Measurements from ENCODE around the gene MAMSTR.
"Not testable (repeated sequence)": the region's sequence is repeated elsewhere in the genome, so short reads cannot be mapped to it uniquely, and the experiment has no call there.

The MAMSTR gene

DNA sequence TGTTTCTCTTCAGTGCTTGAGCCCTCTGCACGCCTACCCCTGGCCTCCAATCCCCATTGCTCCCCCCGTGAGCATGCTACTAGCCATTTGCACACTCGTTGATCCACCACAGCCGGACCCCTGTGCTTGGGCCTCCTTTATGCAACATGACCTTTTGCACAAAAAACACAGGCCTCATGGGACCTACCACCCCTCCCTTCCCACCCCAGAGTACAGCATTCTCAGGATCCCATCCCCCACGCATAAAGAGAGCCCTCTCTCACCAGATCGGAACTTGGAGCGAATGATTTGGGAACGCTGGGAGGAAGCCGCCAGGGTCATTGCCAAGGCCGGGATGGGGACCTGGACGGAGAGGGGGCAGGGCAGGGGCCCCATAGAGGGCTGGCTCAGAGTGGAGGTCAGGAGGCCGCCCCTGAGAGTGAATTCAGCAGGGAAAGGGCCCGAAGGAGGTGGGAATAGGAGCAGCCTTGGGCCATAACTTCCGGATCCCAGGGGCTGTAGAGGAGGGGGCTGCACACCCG lies 754 bp downstream of the MAMSTR start:
- H3F3A ChIP-seq (ENCODE audit: control insufficient read depth, insufficient read depth), result peaks cover 3% of the 10 kb centered on the region; the same call in 1 of the 2 replicates
- H3K9me2 ChIP-seq (replicated peaks; ENCODE audit: control insufficient read depth, low read length), result no peaks in the 10 kb centered on the region
- no peaks in the 10 kb centered on the region for H4K20me1 ChIP-seq (ENCODE audit: control insufficient read depth, insufficient read depth, low read depth, low read length)
- TF ChIP-seq, protein P1, sequence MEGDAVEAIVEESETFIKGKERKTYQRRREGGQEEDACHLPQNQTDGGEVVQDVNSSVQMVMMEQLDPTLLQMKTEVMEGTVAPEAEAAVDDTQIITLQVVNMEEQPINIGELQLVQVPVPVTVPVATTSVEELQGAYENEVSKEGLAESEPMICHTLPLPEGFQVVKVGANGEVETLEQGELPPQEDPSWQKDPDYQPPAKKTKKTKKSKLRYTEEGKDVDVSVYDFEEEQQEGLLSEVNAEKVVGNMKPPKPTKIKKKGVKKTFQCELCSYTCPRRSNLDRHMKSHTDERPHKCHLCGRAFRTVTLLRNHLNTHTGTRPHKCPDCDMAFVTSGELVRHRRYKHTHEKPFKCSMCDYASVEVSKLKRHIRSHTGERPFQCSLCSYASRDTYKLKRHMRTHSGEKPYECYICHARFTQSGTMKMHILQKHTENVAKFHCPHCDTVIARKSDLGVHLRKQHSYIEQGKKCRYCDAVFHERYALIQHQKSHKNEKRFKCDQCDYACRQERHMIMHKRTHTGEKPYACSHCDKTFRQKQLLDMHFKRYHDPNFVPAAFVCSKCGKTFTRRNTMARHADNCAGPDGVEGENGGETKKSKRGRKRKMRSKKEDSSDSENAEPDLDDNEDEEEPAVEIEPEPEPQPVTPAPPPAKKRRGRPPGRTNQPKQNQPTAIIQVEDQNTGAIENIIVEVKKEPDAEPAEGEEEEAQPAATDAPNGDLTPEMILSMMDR (IDR thresholded peaks at IDR 0.05; ENCODE audit: low read depth, low read length, poor library complexity, severe bottlenecking), result no peak
- TF ChIP-seq EZH2phosphoT487 (IDR thresholded peaks at IDR 0.05; ENCODE audit: borderline replicate concordance, low read length), result no peak
- no peak overlapping the region for H3K4me3 ChIP-seq (ENCODE audit: low read length)
- peaks cover 7% of the 10 kb centered on the region for H3K79me2 ChIP-seq (ENCODE audit: control insufficient read depth, low read length)
- no peaks in the 10 kb centered on the region for H3K9me3 ChIP-seq (ENCODE audit: control insufficient read depth, insufficient read depth, low read length)
- peaks cover 29% of the 10 kb centered on the region for H3K4me1 ChIP-seq (ENCODE audit: control insufficient read depth, low read length)
- H3K36me3 ChIP-seq (ENCODE audit: control insufficient read depth, low read length), result no peaks in the 10 kb centered on the region
- no peak overlapping the region for H3K4me2 ChIP-seq (ENCODE audit: low read length)
- H3K27ac ChIP-seq (ENCODE audit: low read depth, low read length), result no peak overlapping the region
- no peaks in the 10 kb centered on the region for H3K27me3 ChIP-seq (ENCODE audit: control insufficient read depth, low read length)

- not testable (repeated sequence) for H3K4me2 ChIP-seq (ENCODE audit: low read length)
- H3K4me1 ChIP-seq (ENCODE audit: control insufficient read depth, low read length), result peaks cover 34% of the 10 kb centered on the region
Measured at GRCh38 chr19:48718106-48718505, 1.4 kb downstream of the MAMSTR start.

DNA sequence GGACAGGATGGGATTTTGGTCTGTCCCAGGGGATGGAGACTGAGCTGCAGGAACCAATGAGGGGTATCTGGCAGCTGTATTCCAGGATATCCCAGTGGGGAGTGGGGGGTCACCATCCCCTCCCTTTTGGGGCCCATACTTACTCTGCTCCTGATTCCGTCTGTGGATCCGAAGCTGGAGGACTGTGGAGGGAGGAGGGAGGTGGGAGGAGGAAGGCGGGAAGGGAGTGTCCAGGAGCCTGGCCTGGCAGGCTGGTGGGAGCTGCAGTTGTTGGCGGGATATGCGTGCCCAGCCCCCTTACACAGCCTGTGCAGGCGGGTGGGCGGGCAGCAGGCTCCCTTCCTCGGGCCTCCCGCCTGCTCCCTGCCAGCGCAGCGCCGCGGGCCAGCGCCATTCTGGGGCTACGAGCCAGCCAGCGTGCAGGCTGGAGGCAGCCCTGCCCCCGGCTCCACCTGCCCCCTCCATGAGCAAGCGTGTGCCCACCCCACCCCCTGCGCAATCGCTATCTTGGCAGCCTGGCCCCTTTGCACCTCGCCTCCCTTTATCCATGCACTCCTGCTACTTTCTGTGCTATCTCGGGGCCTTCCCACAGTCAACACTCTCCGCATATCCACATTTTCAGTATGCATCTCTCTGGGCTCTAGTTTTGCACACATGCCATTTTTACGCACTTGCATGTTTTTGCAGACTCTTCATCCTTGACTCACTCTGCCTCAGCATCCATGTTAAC lies 2.8 kb downstream of the MAMSTR start:
- Histone ChIP-seq H3K4me1 (ENCODE audit: control insufficient read depth, low read length) (peaks cover 37% of the 10 kb centered on the region), H3K27ac (ENCODE audit: low read depth, low read length) (no peak overlapping the region)

More at GRCh38 chr19:48718106-48718505, 1.4 kb downstream of the MAMSTR start:
- H3K27me3 ChIP-seq (ENCODE audit: control insufficient read depth, low read length); H3K9me3 ChIP-seq (ENCODE audit: control insufficient read depth, insufficient read depth, low read length); H3K36me3 ChIP-seq (ENCODE audit: control insufficient read depth, low read length); H3K27ac ChIP-seq (ENCODE audit: low read depth, low read length); H3K4me3 ChIP-seq (ENCODE audit: low read length); H4K20me1 ChIP-seq (ENCODE audit: control insufficient read depth, insufficient read depth, low read depth, low read length); H3K79me2 ChIP-seq (ENCODE audit: control insufficient read depth, low read length); H3F3A ChIP-seq (ENCODE audit: control insufficient read depth, insufficient read depth); H3K9me2 ChIP-seq (replicated peaks; ENCODE audit: control insufficient read depth, low read length): not testable (repeated sequence)

More for the DNA sequence above, 2.8 kb downstream of the MAMSTR start:
- Histone ChIP-seq H3K9me2 (replicated peaks; ENCODE audit: control insufficient read depth, low read length) (no peaks in the 10 kb centered on the region), H3K4me2 (ENCODE audit: low read length) (no peak overlapping the region), H3K4me3 (ENCODE audit: low read length) (no peak overlapping the region), H3K9me3 (ENCODE audit: control insufficient read depth, insufficient read depth, low read length) (no peaks in the 10 kb centered on the region), H3K36me3 (ENCODE audit: control insufficient read depth, low read length) (no peaks in the 10 kb centered on the region), H3F3A (ENCODE audit: control insufficient read depth, insufficient read depth) (peaks cover 3% of the 10 kb centered on the region; the same call in 1 of the 2 replicates), H3K79me2 (ENCODE audit: control insufficient read depth, low read length) (peaks cover 7% of the 10 kb centered on the region), H3K27me3 (ENCODE audit: control insufficient read depth, low read length) (no peaks in the 10 kb centered on the region), H4K20me1 (ENCODE audit: control insufficient read depth, insufficient read depth, low read depth, low read length) (no peaks in the 10 kb centered on the region)
- TF ChIP-seq, protein P1 (IDR thresholded peaks at IDR 0.05; ENCODE audit: low read depth, low read length, poor library complexity, severe bottlenecking), result no peak
- TF ChIP-seq EZH2phosphoT487 (IDR thresholded peaks at IDR 0.05; ENCODE audit: borderline replicate concordance, low read length), result no peak

Data from DOHH2 (cell line).